Spleen (tissue), 7 donors: ENCODE data around the gene AP5Z1.

Source experiments
- CTCF ChIP-seq, 11 experiments: fragments of 200-600 bp in 7 of 11; fragments of 450-650 bp in 4 of 11; sonication (generic) in 4 of 11; IDR thresholded peaks in 8 of 11; conservative IDR thresholded peaks in 3 of 11; 1 replicate in 7 of 11; 2 replicates in 4 of 11; pipeline versions ENCODE4 v1.4.0 to v1.8.0; 2016 to 2021; ENCODE audit warnings: antibody characterized with exemption in 11 of 11, inconsistent platforms in 4 of 11, mild to moderate bottlenecking in 1 of 11
- POLR2AphosphoS5 ChIP-seq, 3 donors: sonication (generic); formaldehyde crosslinking; IDR thresholded peaks; one replicate each; pipeline ENCODE4 v1.5.1; 2017; ENCODE audit warnings: antibody characterized with exemption in 3 of 3
- donor health status: DM: no; HTN: no; CAD: no; lungs with moderate emphysema.
- donor health status: DM: no; HTN: no; CAD: no.
- donor health status: DM: no; HTN: no; CAD: no.

GRCh38 chr7:4834601-4835397 is 59.4 kb downstream of the AP5Z1 start:
- TF ChIP-seq CTCF (IDR thresholded peaks at IDR 0.05 in 8 of 11, conservative IDR thresholded peaks at IDR 0.05 in 3 of 11) = no peak
- no peak for TF ChIP-seq POLR2AphosphoS5 (IDR thresholded peaks at IDR 0.05)
